Activated T-cell treated with anti-CD3 and anti-CD28 coated beads for 4 hours (primary cell): ENCODE results near the gene TPO.
"Not testable (repeated sequence)": the region's sequence is repeated elsewhere in the genome, so short reads cannot be mapped to it uniquely, and the experiment has no call there.

Experiments used
- DNase-seq: peaks from one replicate; pipeline ENCODE4 v3.0.0-alpha.2; 2020

Gene TPO

DNA sequence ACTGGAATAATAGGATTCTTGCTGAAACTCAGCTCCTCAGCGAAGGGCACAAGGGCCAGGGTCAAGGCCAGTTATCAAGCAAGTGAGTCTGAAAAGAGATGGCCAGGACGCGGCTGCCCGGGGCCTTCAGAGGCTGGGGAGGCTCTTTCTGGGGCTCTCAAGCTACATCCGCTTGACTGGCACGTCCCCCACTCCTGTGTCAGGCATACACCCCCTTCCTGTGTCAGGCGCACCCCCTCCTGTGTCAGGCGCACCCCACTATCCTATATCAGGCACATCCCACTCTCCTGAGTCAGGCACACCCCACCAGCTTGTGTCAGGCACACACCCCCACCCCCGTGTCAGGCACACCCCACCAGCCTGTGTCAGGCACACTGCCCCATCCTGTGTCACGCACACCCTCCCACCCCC lies 91.8 kb downstream of the TPO start:
- no peak for DNase-seq

GRCh38 chr2:1509271-1510065 lies 96.2 kb downstream of the TPO start:
- DNase-seq, result no peak

DNA sequence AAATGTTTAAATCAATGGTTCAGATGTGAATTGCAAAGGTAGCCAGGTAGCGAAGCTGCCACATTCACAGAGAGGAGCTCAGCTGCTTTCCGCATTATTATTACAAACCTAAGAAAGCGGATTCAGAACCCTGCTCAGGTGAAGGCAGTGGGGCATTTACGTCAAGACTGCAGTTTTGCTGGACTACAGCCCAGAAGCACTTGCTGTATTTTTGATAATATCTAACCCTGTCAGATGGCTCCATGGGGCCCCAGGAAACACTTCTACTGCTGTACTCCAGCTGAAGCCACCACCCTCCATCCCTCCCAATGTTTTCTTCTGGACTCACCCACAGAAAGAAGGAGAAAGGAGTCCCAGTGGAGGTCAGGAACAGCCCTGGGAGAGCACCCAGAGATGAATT lies 96.9 kb downstream of the TPO start:
- no peak for DNase-seq

- no peak for DNase-seq
These were observed 98.2 kb downstream of the TPO start for GRCh38 chr2:1511455-1511854.

DNA sequence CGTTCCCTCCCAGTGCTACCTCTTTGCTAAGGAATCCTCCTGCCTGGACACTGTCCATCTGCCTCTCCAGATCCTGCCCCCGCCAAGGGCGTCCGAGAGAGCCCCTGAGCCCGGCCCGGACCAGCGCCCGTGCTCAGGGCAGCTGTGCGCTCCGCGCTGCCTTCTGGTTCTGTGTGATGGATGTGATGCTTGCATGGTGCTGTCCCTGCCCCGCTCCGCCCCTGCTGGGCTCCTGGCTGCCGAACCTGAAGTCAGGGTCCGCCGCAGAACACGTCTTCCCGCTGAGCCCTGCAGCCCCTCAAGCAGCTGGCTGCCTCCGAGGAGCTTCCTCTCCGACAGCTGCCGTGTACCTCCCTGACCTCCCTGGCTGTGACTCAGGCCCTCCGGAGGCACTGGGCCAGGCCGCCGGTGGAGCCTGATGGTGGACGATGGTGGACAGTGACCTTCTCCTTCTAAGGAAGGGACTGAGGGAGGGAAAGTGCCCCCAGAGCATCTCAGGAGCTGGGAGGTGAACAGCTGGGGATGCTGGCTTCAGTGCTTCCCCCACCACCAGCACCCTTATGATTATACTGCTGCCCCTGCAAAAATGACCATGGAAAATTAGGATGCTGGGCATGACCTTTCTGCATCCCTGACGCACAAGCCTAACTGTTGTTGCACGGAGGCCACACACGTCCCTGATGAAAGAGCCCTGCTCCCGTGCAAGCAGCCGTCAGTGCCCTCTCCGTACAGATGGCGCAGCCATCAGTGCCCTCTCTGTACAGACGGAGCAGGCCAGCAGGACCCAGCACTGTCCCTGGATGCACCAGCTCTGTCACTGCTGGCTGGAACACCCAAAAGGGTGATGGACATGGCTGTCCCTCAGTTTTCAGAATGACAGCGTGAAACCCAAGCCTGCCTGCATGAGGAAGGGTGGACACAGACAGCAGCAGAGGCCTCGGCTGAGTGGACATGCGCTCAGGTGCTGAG lies 99.3 kb downstream of the TPO start:
- DNase-seq, result no peak

DNA sequence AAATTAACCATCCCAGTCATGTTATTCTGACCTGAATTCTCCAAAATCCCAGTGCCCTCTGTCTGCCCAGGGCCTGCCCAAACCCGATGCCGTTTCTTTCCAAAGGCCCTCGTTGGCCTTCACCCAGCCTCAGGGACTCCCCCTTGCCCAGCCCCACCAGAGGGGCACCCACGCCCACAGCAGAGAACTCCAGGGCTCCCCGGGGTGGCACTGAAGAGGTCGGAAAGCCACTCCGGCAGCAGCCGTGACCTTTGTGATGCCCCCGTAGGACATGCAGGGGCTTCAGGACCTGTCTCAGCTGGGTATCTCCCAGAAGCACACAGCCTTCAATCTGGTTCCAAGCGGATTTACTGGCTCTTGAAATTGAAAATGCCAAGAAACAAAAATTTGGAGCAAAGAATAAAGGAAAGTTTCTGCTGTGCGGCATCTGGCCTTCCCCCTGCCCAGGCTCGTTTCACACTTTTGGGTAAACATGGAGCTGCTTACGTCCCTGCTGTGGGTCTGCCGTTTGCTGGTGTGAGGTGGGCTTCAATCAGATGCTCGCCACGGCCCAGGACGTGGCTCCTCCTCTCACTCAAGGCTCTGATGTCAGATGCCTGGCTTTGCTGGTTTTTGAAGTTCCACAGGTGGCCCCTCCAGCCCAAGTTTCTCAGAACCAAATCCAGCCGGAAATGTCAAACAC lies 101.3 kb downstream of the TPO start:
- no peak for DNase-seq

GRCh38 chr2:1515073-1515430 lies 101.8 kb downstream of the TPO start:
- no peak for DNase-seq

DNA sequence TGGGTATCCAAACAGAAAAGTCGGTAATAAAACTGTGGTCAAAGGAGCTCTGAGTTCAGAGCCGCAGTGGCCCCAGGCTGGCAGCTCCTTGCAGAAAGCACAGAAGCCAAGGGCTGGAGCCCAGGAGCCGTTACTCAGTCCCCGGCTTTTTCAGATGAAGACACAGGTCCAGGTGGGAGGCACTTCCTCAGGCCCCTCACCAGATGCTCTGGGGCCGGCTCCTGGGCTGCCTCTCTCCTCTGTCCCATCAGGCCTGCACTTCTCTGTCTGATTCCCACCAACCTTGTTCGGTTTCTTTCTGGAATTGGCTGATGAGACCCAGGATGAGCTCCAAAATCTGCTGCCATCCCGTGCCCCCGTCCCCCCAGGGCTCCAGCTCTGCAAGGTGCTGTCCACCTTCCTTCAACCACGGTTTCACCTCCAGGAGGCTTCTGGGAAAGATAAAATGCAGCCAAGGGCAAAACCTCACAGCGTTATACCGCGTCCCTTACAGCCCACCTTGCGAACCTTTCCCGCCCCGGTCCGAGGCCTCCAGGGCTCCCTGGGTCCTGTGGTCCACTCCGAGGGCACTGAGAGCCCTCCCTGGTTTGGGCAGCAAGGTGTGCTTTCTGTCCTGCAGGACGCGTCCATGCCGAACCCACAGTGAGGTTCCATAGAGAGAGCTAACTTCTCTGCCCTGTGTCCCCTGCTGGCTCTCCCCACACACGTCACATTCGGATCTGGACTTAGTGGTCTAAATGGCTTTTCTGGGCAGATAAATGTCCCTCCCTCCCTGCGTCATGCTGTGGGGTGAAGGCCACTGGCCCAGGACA lies 102.9 kb downstream of the TPO start:
- DNase-seq, result no peak

- DNase-seq, result no peak
These were observed 103.5 kb downstream of the TPO start for GRCh38 chr2:1516798-1517060.

DNA sequence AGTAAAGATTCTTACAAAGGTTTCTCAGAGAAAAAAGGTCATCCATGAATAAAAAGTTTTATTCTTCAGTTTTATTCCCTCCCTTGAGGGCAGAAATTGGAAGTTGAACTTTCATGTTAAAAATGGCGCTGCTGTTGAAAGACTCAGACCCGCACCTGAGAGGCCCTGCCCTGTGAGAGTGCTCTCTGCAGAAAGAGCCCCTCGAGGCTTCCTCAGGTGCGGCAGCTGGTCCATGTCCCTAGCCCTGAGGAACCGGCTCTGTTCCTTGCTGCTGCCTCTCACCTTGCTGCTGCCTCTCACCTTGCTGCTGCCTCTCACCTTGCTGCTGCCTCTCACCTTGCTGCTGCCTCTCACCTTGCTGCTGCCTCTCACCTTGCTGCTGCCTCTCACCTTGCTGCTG lies 104.0 kb downstream of the TPO start:
- not testable (repeated sequence) for DNase-seq

- no peak for DNase-seq
These were observed 104.5 kb downstream of the TPO start for GRCh38 chr2:1517786-1518185.

- DNase-seq, result no peak
These were observed 105.1 kb downstream of the TPO start for GRCh38 chr2:1518331-1518803.

DNA sequence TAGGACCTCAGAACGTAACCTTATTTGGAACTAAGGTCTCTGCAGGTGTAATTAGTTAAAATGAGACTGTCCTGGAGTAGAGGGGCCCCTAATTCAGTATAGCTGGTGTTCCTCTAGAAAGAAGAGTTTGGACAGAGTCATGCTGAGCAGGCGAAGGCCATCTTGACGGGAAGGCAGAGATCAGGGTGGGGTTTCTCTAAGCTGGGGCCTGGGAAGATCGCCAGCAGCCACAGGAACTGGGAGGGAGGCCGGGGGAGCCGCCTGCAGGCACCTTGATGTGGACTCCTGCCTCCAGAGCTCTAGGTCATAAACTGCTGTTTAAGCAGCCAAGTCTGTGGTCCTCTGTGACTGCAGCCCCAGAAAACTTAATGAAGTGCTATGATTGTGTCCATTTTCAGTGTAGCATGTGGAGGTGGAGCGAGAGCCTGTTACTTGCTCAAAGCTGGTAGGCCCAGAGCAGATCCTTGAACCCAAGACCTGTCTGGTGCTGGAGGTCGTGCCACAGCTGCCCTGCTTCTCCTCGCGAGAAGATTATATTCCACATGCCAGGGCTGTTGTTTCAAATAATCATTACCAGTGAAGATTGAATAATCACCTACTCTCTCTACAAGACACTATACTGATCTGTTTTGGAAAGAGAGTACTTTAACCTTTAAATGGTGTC lies 105.7 kb downstream of the TPO start:
- no peak for DNase-seq

DNA sequence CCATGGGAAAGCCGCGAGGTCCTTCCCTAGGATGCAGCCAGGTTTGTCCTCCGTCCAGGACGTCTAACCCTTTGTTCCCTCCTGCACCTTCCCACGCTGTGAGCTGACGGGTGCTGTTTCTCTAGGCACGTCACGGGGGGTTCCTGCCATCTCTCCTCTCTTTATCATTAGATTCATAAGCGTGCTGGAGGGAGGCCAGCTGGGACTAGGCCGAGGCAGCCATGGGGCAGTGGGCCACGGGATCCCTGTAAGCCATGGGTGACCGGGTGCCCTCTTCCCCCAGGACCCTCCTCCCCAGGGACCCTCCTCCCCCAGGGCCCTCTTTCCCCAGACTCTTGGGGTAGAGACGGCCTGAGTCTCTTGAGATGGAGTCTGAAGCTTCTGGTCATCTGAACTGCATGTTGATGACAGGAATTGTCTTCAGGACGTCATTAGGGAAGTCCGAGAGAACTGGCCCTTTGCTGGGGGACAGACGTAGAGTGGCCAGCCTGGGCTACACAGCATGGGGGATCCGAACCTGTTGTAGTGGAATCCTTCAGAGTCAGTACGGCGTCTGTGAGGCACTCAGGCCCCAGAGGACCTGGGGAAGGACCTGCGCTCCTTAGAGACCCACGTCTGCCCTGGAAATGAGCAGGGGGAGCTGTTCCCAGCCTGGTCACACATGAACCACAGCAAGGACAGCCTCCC lies 108.1 kb downstream of the TPO start:
- DNase-seq, result no peak

DNA sequence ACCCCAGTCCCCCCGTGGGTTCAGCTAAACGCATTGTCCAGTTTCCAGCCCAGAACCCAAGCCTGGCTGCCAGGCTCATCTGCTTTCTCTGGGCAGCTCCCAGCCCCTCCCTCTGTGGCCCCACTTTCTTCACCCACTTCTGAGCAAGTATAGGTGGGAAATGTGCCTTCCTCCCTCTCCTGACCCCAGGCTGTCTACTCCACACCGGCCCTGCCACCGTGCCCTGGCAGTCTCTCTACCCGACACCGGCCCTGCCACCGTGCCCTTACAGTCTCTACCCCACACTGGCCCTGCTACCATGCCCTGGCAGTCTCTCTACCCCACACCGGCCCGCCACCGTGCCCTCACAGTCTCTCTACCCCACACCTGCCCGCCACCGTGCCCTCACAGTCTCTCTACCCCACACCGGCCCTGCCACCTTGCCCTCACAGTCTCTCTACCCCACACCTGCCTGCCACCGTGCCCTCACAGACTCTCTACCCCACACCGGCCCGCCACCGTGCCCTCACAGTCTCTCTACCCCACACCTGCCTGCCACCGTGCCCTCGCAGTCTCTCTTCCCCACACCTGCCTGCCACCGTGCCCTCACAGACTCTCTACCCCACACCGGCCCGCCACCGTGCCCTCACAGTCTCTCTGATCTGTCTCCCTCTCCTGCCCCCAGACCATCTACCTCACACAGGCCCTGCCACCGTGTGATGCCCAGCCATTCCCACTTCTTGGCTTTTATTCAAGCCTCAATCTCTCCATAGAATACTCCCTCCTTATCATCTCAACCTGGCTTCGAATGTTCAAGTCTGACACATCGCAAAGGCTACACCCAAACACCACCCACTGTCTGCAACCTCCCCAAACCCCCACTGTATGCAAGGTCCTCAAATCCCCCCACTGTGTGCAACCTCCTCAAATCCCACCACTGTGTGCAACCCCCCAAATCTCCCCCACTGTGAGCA lies 108.9 kb downstream of the TPO start:
- no peak for DNase-seq

DNA sequence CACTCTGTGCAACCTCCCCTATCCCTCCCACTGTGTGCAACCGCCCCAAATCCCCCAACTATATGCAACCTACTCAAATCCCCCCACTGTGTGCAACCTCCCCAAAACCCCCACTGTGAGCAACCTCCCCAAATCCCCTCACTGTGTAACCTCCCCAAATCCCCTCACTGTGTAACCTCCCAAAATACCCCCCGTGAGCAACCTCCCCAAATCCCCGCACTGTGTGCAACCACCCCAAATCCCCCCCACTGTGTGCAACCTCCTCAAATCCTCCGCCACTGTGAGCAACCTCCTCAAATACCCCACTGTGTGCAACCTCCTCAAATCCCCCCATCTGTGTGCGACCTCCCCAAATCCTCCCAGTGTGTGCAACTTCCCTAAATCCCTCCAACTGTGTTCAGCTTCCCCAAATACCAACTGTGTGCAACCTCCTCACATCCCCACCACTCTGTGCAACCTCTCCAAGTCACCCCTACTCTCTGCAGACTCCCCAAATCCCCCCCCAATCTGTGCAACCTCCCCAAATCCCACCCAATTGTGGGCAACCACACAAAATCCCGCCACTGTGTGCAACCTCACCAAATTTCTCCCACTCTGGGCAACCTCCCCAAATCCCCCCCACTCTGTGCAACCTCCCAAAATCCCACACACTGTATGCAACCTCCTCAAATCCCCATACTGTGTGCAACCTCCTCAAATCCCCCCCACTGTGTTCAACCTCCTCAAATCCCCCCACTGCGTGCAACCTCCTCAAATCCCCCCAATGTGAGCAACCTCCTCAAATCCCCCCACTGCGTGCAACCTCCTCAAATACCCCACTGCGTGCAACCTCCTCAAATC lies 114.1 kb downstream of the TPO start:
- DNase-seq, result no peak

- DNase-seq, result no peak
These were observed 115.2 kb downstream of the TPO start for GRCh38 chr2:1528273-1529064.

- no peak for DNase-seq
These were observed 125.4 kb downstream of the TPO start for GRCh38 chr2:1538663-1539062.

DNA sequence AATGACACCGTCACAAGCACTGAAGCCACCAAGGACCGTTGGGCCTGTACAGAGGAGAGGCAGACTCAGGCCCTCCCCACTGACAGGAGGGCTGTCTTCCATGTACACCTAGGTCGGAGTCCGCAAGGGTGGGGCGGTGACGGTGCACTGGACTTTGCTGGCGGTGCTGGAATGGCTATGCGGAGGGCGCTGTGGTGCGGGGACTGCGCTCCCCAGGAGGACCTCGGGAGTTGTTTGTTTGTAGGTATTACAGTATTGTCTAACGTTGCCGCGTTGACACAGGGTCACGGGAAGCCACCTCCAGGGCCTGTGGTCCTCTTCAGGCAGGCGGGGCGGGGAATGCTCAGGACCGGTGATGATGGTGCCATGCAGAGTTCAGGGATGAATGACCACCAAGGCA lies 126.2 kb downstream of the TPO start:
- DNase-seq, result no peak
